Psoas muscle (tissue), 8 donors: Measurements from ENCODE around the gene CARD19. TPM values are rescaled to one million over a fixed set of nuclear protein-coding genes. Genes with fewer than 3 reads are reported as not detected.

Experiments
- ATAC-seq, 4 donors: fragments of 200-7000 bp; cut with Tn5 transposase; one replicate each; pipeline ENCODE4 v1.9.1; 2020; ENCODE audit warnings: moderate library complexity in 3 of 4, mild to moderate bottlenecking in 2 of 4
- DNase-seq, 2 donors: peaks; one replicate each; pipeline ENCODE4 v3.0.0-alpha.2; 2020
- H3K27ac ChIP-seq: fragments of 200-600 bp; one replicate; pipeline ENCODE4 v1.8.0; 2022
- H3K27me3 ChIP-seq, 3 donors: fragments of 200-600 bp in 1 of 3; one replicate each; pipeline versions ENCODE4 v1.6.1 to v1.8.0; 2013 to 2022; ENCODE audit warnings: low read length in 2 of 3, mild to moderate bottlenecking in 2 of 3, moderate library complexity in 1 of 3; ENCODE audit not compliant: insufficient read depth in 3 of 3
- H3K36me3 ChIP-seq, 2 donors: fragments of 200-600 bp in 1 of 2; one replicate each; pipeline versions ENCODE4 v1.6.1 to v1.8.0; 2013 to 2022; ENCODE audit warnings: low read depth in 1 of 2, mild to moderate bottlenecking in 1 of 2, moderate library complexity in 1 of 2; ENCODE audit not compliant: insufficient read depth in 1 of 2
- H3K4me1 ChIP-seq: fragments of 200-600 bp; one replicate; pipeline ENCODE4 v1.8.0; 2022
- H3K4me3 ChIP-seq: fragments of 200-600 bp; one replicate; pipeline ENCODE4 v1.8.0; 2022; ENCODE audit warnings: mild to moderate bottlenecking
- H3K9me3 ChIP-seq: fragments of 200-600 bp; one replicate; pipeline ENCODE4 v1.8.0; 2022
- CTCF ChIP-seq: fragments of 200-600 bp; IDR thresholded peaks from one replicate; pipeline ENCODE4 v1.8.0; 2022; ENCODE audit warnings: antibody characterized with exemption
- WGBS, 3 donors: extraction: QIAGEN DNeasy Blood & Tissue Kit; methylation state at CpG; one replicate each; pipeline versions ENCODE4 v1.1.6 to v1.1.7; 2013; 5-methylcytosine and 5-hydroxymethylcytosine counted together
- intact Hi-C, 2 donors: fragments of 100-400 bp; cut with DNase I; formaldehyde crosslinking; loops; one replicate each; pipeline versions ENCODE4 v1.11.0 to v1.14.2; 2022
- polyA plus RNA-seq, 3 donors: library from polyadenylated mRNA; stranded (reverse); fragments of 200-250 nt; gene quantifications; one replicate each; pipeline ENCODE4 v1.2.3, GENCODE V29; 2013
- total RNA-seq, 4 donors: library from RNA; stranded (reverse); fragmentation: NEBNext Ultra II Directional in 2 of 4; extraction: Animal tissue kit (Norgen Biotek cat#: 25700) in 2 of 4; gene quantifications; one replicate each; pipeline versions ENCODE4 v1.2.1 to v1.2.4, GENCODE V29; 2021 to 2023
- donor health status: healthy with polysubstance abuse.
- donor health status: DM: no; HTN: no; CAD: no; lungs with moderate emphysema.
- donor health status: Bipolar disorder and iron deficiency.
- donor health status: healthy.
- donor health status: DM: yes; HTN: yes; CAD: no.
- donor health status: DM: no; HTN: no; CAD: no.
- donor health status: DM: no; HTN: no; CAD: no.
- donor health status: DM: yes; HTN: yes; CAD: no.

CARD19 gene
- total and polyA plus RNA-seq, 7 donors, result 27.9 to 86.3 (median 46.7) TPM

- ATAC-seq (peak; percentile 82 to 85 (median 84)), DNase-seq (peak; percentile 100)
- 4 to 6% (median 4%) methylated on average over 47 to 86 of the region's 95 CpGs for WGBS, 3 donors
- Histone ChIP-seq H3K27ac (peak overlapping the region; percentile 98), H3K36me3 (no peaks in the 10 kb centered on the region), H3K27me3 (no peaks in the 10 kb centered on the region), H3K4me3 (peak overlapping the region; percentile 99), H3K4me1 (peaks cover 32% of the 10 kb centered on the region), H3K9me3 (peaks cover 6% of the 10 kb centered on the region)
- intact Hi-C loops, result loop anchor here in 1 of 2 donors (10.0 kb wide), 2 partner anchors 91 to 359 kb away; partner anchors contain the start of genes FAM120A and FAM120AOS
- TF ChIP-seq CTCF, result no peak
Measured at GRCh38 chr9:93095205-93096130, 549 bp upstream of the CARD19 start.

GRCh38 chr9:93096811-93097382, 880 bp downstream of the CARD19 start:
- intact Hi-C loops, result loop anchor here in 1 of 2 donors (10.0 kb wide), 2 partner anchors 92 to 358 kb away; partner anchors contain the start of genes FAM120A and FAM120AOS
- Histone ChIP-seq H3K27me3 (no peaks in the 10 kb centered on the region), H3K36me3 (no peaks in the 10 kb centered on the region), H3K9me3 (no peaks in the 10 kb centered on the region), H3K27ac (peak overlapping the region; percentile 98), H3K4me1 (peaks cover 32% of the 10 kb centered on the region), H3K4me3 (peak overlapping the region; percentile 99)
- DNase-seq, result no peak
- no peak for ATAC-seq
- 4 to 14% (median 6%) methylated on average over 16 of the region's 16 CpGs for WGBS, 3 donors
- TF ChIP-seq CTCF, result no peak

- 62 to 79% (median 71%) methylated on average over 11 of the region's 11 CpGs for WGBS, 3 donors
- Histone ChIP-seq H3K4me3 (peak overlapping the region; percentile 99), H3K27ac (peak overlapping the region; percentile 98), H3K9me3 (no peaks in the 10 kb centered on the region), H3K4me1 (peaks cover 32% of the 10 kb centered on the region), H3K36me3 (no peaks in the 10 kb centered on the region), H3K27me3 (no peaks in the 10 kb centered on the region)
- DNase-seq (peak in 1 of 2 donors; percentile 58), ATAC-seq (no peak)
- intact Hi-C loops, result loop anchor here in 1 of 2 donors (10.0 kb wide), 2 partner anchors 93 to 357 kb away; partner anchors contain the start of genes FAM120A and FAM120AOS
- no peak for TF ChIP-seq CTCF
Measured at GRCh38 chr9:93097511-93098201, 1.6 kb downstream of the CARD19 start.

- no peaks in the 10 kb centered on the region for H3K36me3 ChIP-seq
- no peak for TF ChIP-seq CTCF
- peaks cover 32% of the 10 kb centered on the region for H3K4me1 ChIP-seq
- ATAC-seq (peak; percentile 57 to 67 (median 60)), DNase-seq (peak; percentile 94 to 96)
- H3K27ac ChIP-seq, result peak overlapping the region; percentile 98
- peak overlapping the region; percentile 99 for H3K4me3 ChIP-seq
- H3K27me3 ChIP-seq, result no peaks in the 10 kb centered on the region
- no peaks in the 10 kb centered on the region for H3K9me3 ChIP-seq
- WGBS, 3 donors, result 11 to 28% (median 15%) methylated on average over 15 of the region's 15 CpGs
- intact Hi-C loops, result loop anchor here in 1 of 2 donors (10.0 kb wide), 2 partner anchors 94 to 356 kb away; partner anchors contain the start of genes FAM120A and FAM120AOS
Measured at GRCh38 chr9:93098236-93098946, 2.4 kb downstream of the CARD19 start.
